ENCODE measurements around the gene MAPK9.

- TF ChIP-seq CTCF (IDR thresholded peaks at IDR 0.05 in 2 of 3, conservative IDR thresholded peaks at IDR 0.05 in 1 of 3; ENCODE audit: borderline replicate concordance in 1 of 3, insufficient read depth in 1 of 3, low read depth in 2 of 3, low read length in 2 of 3) (no peak), RAD21 (IDR thresholded peaks at IDR 0.05; ENCODE audit: low read depth) (no peak), SP1 (IDR thresholded peaks at IDR 0.05; ENCODE audit: low read depth) (no peak), POLR2AphosphoS5 (IDR thresholded peaks at IDR 0.05; ENCODE audit: low read depth, low read length) (no peak), EZH2 (IDR thresholded peaks at IDR 0.05) (no peak)
These were observed 80.7 kb downstream of the MAPK9 start for GRCh38 chr5:180210961-180211760.

Data from HCT116 (cell line).